Measurements from ENCODE around the gene SCNN1A. TPM values are rescaled to one million over a fixed set of nuclear protein-coding genes. Genes with fewer than 3 reads are reported as not detected.
A peak's percentile ranks its signal among the peaks of the same experiment; 100 is the strongest.

Gene SCNN1A
- total and polyA plus RNA-seq, 4 donors: 86.6 to 312 (median 125) TPM

DNA sequence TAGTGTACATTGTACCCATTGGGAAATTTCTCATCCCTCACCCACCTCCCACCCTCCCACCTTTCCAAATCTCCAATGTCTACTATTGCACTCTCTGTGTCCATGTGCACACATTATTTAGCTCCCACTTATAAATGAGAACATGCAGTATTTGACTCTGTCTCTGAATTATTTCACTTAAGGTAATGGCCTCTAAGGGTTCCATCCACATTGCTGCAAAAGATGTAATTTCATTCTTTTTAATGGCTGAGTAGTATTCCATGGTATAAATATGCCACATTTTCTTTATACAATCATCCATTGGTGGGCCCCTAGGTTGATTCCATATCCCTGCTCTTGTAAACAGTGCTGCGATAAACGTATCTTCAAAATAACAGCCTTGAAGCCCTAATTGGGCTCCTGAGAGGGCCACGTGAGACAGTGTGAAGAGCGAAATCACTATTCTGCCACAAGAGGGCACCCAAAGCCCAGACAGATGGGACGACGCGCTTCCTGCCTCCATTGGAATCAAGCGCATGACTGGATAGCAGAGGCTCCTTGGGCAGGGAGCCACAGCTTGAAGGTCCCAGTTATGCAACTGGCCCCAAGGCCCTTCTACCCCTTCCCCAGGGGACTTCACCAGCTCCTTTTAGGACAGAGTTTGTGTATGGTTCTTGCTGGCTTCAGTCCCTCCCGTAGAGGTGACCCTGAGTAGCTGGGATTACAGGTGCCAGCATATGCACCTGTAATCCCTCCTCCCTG is 48.1 kb upstream of the SCNN1A start:
- Histone ChIP-seq H3K27me3 (ENCODE audit: control insufficient read depth in 3 of 3, insufficient read depth in 3 of 3, low read length in 2 of 3) (no peaks in the 10 kb centered on the region), H3K27ac (ENCODE audit: low read depth in 1 of 2, low read length in 1 of 2) (peak overlapping the region in 1 of 2 donors; percentile 1), H3K9me3 (ENCODE audit: control insufficient read depth in 4 of 4, insufficient read depth in 3 of 4, low read length in 3 of 4) (no peaks in the 10 kb centered on the region), H3K36me3 (ENCODE audit: control insufficient read depth in 4 of 4, insufficient read depth in 4 of 4, low read length in 4 of 4) (no peaks in the 10 kb centered on the region), H3K9ac (ENCODE audit: insufficient read depth in 1 of 2, low read length in 2 of 2) (no peak overlapping the region), H3K4me1 (ENCODE audit: control insufficient read depth in 5 of 5, insufficient read depth in 5 of 5, low read length in 5 of 5) (peaks cover 0 to 3% (median 0%) of the 10 kb centered on the region in 5 donors), H3K4me3 (no peak overlapping the region)
- WGBS, 2 donors: 5 to 6% methylated on average over 9 of the region's 9 CpGs
- DNase-seq: peak; percentile 83 to 93 (median 92)
- peak; percentile 89 for ATAC-seq (ENCODE audit: insufficient read depth, low FRiP score)
- TF ChIP-seq, protein P1, sequence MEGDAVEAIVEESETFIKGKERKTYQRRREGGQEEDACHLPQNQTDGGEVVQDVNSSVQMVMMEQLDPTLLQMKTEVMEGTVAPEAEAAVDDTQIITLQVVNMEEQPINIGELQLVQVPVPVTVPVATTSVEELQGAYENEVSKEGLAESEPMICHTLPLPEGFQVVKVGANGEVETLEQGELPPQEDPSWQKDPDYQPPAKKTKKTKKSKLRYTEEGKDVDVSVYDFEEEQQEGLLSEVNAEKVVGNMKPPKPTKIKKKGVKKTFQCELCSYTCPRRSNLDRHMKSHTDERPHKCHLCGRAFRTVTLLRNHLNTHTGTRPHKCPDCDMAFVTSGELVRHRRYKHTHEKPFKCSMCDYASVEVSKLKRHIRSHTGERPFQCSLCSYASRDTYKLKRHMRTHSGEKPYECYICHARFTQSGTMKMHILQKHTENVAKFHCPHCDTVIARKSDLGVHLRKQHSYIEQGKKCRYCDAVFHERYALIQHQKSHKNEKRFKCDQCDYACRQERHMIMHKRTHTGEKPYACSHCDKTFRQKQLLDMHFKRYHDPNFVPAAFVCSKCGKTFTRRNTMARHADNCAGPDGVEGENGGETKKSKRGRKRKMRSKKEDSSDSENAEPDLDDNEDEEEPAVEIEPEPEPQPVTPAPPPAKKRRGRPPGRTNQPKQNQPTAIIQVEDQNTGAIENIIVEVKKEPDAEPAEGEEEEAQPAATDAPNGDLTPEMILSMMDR (IDR thresholded peaks at IDR 0.05; ENCODE audit: control extremely low read depth, extremely low read depth): peak; percentile 89

DNA sequence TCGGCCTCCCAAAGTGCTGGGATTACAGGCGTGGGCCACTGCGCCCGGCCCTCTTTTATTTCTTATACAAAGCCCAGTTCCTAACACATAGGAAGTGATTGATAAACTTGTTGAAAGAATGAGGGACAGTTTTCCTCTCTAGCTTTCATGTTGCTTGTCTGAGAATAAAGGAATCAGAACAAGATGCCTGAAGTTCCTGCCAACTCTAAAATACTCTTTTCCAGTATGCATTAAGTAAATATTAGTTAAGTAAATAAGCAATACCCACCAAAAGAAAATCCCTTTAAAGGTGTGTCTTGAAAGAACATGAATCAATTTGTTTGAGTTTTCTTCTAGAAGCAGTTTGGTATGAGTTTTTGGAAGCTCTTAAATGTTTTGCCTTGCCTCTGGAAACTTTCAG is 45.0 kb upstream of the SCNN1A start:
- Histone ChIP-seq H3K9ac (ENCODE audit: insufficient read depth in 1 of 2, low read length in 2 of 2) (no peak overlapping the region), H3K4me3 (no peak overlapping the region), H3K27me3 (ENCODE audit: control insufficient read depth in 3 of 3, insufficient read depth in 3 of 3, low read length in 2 of 3) (no peaks in the 10 kb centered on the region), H3K4me1 (ENCODE audit: control insufficient read depth in 5 of 5, insufficient read depth in 5 of 5, low read length in 5 of 5) (peaks cover 0 to 3% (median 0%) of the 10 kb centered on the region in 5 donors), H3K36me3 (ENCODE audit: control insufficient read depth in 4 of 4, insufficient read depth in 4 of 4, low read length in 4 of 4) (no peaks in the 10 kb centered on the region), H3K27ac (ENCODE audit: low read depth in 1 of 2, low read length in 1 of 2) (no peak overlapping the region), H3K9me3 (ENCODE audit: control insufficient read depth in 4 of 4, insufficient read depth in 3 of 4, low read length in 3 of 4) (no peaks in the 10 kb centered on the region)
- peak in 1 of 3 donors; percentile 12 for DNase-seq
- 36 to 72% methylated on average over 4 of the region's 4 CpGs for WGBS, 2 donors
- ATAC-seq (ENCODE audit: insufficient read depth, low FRiP score): no peak
- TF ChIP-seq, protein P1 (IDR thresholded peaks at IDR 0.05; ENCODE audit: control extremely low read depth, extremely low read depth): no peak

DNA sequence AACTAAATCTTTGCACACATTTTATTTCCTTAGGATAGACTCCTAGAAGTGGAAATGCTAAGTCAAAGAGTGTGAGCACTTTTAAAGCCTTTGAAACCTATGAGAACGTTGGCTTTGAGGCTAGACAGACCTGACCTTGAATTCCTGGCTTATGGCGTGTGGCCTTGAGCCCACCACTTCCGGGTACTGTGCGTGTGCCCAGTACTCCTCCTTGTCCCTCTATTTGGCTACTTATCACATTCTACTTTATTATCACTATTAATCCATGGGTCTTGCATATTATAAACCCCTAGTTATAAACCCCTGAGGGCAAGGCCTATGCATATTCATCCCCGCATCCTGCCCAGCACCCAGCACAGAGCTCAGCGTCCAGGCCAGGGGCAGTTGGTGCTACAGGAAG is 43.4 kb upstream of the SCNN1A start:
- DNase-seq (no peak), ATAC-seq (ENCODE audit: insufficient read depth, low FRiP score) (no peak)
- Histone ChIP-seq H3K27me3 (ENCODE audit: control insufficient read depth in 3 of 3, insufficient read depth in 3 of 3, low read length in 2 of 3) (no peaks in the 10 kb centered on the region), H3K36me3 (ENCODE audit: control insufficient read depth in 4 of 4, insufficient read depth in 4 of 4, low read length in 4 of 4) (no peaks in the 10 kb centered on the region), H3K9ac (ENCODE audit: insufficient read depth in 1 of 2, low read length in 2 of 2) (no peak overlapping the region), H3K4me3 (no peak overlapping the region), H3K4me1 (ENCODE audit: control insufficient read depth in 5 of 5, insufficient read depth in 5 of 5, low read length in 5 of 5) (peaks cover 0 to 2% (median 0%) of the 10 kb centered on the region in 5 donors), H3K27ac (ENCODE audit: low read depth in 1 of 2, low read length in 1 of 2) (no peak overlapping the region), H3K9me3 (ENCODE audit: control insufficient read depth in 4 of 4, insufficient read depth in 3 of 4, low read length in 3 of 4) (no peaks in the 10 kb centered on the region)
- TF ChIP-seq, protein P1 (IDR thresholded peaks at IDR 0.05; ENCODE audit: control extremely low read depth, extremely low read depth): no peak
- 79 to 96% methylated on average over 6 of the region's 6 CpGs for WGBS, 2 donors

Data from lung (tissue), 12 donors.